Lower leg skin (tissue), 3 donors: ENCODE results near the gene TM9SF4.

Source experiments
- POLR2A ChIP-seq, 2 donors: fragments of 450-650 bp; IDR thresholded peaks; one replicate each; pipeline ENCODE4 v1.6.1; 2016 to 2017; ENCODE audit warnings: antibody characterized with exemption in 2 of 2, mild to moderate bottlenecking in 1 of 2, moderate library complexity in 1 of 2
- TF ChIP-seq, protein P1 (sequence below), 3 donors: fragments of 450-650 bp; IDR thresholded peaks; one replicate each; pipeline ENCODE4 v1.5.1; 2016; ENCODE audit warnings: antibody characterized with exemption in 3 of 3, mild to moderate bottlenecking in 3 of 3, moderate library complexity in 2 of 3

DNA sequence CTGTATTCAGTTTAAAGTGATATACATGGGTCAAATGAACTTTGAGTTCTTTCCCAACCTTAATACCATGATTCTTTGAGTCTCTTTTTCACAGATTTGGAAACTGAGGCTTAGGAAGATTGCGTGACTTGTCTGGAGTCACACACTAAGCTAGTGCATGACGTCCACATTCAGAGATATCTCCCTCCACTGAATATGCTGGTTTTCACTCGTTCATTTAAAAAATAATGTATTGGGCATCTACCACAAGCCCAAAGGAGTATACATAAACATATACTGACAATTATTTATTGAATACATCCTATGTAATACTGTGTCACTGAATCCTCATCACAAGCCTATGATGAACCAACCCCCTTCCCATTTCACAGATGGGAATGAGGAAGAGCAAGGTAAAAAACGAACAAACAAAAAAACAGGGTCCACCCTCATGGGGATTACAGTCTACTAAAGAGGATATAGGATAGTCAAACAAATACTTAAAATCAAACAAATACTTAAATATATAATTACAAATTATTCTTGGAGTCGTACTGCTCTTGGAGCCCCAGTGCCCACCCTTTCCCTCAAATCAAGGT lies 611 bp upstream of the TM9SF4 start:
- TF ChIP-seq, protein P1, sequence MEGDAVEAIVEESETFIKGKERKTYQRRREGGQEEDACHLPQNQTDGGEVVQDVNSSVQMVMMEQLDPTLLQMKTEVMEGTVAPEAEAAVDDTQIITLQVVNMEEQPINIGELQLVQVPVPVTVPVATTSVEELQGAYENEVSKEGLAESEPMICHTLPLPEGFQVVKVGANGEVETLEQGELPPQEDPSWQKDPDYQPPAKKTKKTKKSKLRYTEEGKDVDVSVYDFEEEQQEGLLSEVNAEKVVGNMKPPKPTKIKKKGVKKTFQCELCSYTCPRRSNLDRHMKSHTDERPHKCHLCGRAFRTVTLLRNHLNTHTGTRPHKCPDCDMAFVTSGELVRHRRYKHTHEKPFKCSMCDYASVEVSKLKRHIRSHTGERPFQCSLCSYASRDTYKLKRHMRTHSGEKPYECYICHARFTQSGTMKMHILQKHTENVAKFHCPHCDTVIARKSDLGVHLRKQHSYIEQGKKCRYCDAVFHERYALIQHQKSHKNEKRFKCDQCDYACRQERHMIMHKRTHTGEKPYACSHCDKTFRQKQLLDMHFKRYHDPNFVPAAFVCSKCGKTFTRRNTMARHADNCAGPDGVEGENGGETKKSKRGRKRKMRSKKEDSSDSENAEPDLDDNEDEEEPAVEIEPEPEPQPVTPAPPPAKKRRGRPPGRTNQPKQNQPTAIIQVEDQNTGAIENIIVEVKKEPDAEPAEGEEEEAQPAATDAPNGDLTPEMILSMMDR (IDR thresholded peaks at IDR 0.05), result no peak
- TF ChIP-seq POLR2A (IDR thresholded peaks at IDR 0.05), result no peak
